ENCODE results near the gene REPS2.

DNA sequence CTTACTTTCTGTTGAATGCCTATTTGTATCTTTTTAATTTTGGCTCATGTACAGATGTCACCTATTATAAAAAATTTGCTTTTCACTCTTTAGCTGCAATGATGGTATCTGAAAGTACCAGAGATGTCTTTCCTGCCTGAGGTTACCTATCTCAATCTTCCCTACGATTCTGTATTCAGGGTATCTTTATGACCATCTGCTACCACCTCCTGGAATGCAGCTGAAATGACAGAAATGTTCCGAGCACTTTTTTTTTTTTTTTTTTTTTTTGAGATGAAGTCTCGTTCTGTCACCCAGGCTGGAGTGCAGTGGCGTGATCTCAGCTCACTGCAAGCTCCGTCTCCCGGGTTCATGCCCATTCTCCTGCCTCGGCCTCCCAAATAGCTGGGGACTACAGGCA is 136.4 kb downstream of the REPS2 start:
- TF ChIP-seq, protein P1, sequence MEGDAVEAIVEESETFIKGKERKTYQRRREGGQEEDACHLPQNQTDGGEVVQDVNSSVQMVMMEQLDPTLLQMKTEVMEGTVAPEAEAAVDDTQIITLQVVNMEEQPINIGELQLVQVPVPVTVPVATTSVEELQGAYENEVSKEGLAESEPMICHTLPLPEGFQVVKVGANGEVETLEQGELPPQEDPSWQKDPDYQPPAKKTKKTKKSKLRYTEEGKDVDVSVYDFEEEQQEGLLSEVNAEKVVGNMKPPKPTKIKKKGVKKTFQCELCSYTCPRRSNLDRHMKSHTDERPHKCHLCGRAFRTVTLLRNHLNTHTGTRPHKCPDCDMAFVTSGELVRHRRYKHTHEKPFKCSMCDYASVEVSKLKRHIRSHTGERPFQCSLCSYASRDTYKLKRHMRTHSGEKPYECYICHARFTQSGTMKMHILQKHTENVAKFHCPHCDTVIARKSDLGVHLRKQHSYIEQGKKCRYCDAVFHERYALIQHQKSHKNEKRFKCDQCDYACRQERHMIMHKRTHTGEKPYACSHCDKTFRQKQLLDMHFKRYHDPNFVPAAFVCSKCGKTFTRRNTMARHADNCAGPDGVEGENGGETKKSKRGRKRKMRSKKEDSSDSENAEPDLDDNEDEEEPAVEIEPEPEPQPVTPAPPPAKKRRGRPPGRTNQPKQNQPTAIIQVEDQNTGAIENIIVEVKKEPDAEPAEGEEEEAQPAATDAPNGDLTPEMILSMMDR (conservative IDR thresholded peaks at IDR 0.05; ENCODE audit: low read depth, low read length) = 0 out of 2 replicates have a peak, but pooled peaks have one; percentile 26
- no peak for TF ChIP-seq EZH2 (IDR thresholded peaks at IDR 0.05; ENCODE audit: borderline replicate concordance, low read depth, low read length, poor library complexity, severe bottlenecking)

Measured in A673 (cell line).